Measurements from ENCODE around the gene NCKAP5.

The NCKAP5 gene

GRCh38 chr2:133229974-133230373 lies 338.3 kb downstream of the NCKAP5 start:
- no peak for DNase-seq (ENCODE audit: low read depth, low spot score)
- POLR2A ChIA-PET = no interaction called here
- no peak for TF ChIP-seq CTCF (IDR thresholded peaks at IDR 0.05; ENCODE audit: insufficient read depth, low read length, missing control alignments)
- CTCF ChIA-PET = no interaction called here
- no peak overlapping the region for H3K4me3 ChIP-seq (ENCODE audit: low read depth, low read length)

- no peak for TF ChIP-seq CTCF (IDR thresholded peaks at IDR 0.05; ENCODE audit: insufficient read depth, low read length, missing control alignments)
- CTCF ChIA-PET = no interaction called here
- no peak overlapping the region for H3K4me3 ChIP-seq (ENCODE audit: low read depth, low read length)
- POLR2A ChIA-PET = no interaction called here
- DNase-seq (ENCODE audit: low read depth, low spot score) = no peak
Observed at GRCh38 chr2:133223226-133223625, 345.0 kb downstream of the NCKAP5 start.

- DNase-seq (ENCODE audit: low read depth, low spot score) = no peak
- H3K4me3 ChIP-seq (ENCODE audit: low read depth, low read length) = no peak overlapping the region
- TF ChIP-seq CTCF (IDR thresholded peaks at IDR 0.05; ENCODE audit: insufficient read depth, low read length, missing control alignments) = no peak
- ChIA-PET POLR2A (no interaction called here), CTCF (no interaction called here)
Observed at GRCh38 chr2:133221398-133221797, 346.9 kb downstream of the NCKAP5 start.

GRCh38 chr2:133218204-133218603 lies 350.1 kb downstream of the NCKAP5 start:
- ChIA-PET CTCF (no interaction called here), POLR2A (no interaction called here)
- no peak overlapping the region for H3K4me3 ChIP-seq (ENCODE audit: low read depth, low read length)
- no peak for TF ChIP-seq CTCF (IDR thresholded peaks at IDR 0.05; ENCODE audit: insufficient read depth, low read length, missing control alignments)
- DNase-seq (ENCODE audit: low read depth, low spot score) = no peak

GRCh38 chr2:133215477-133215876 lies 352.8 kb downstream of the NCKAP5 start:
- POLR2A ChIA-PET = interaction anchor here (0.6 kb wide), 1 partner anchor 564 kb away, joined by 3 read pairs; no protein-coding TSS in a partner anchor
- no peak for DNase-seq (ENCODE audit: low read depth, low spot score)
- CTCF ChIA-PET = no interaction called here
- no peak overlapping the region for H3K4me3 ChIP-seq (ENCODE audit: low read depth, low read length)
- TF ChIP-seq CTCF (IDR thresholded peaks at IDR 0.05; ENCODE audit: insufficient read depth, low read length, missing control alignments) = no peak

- ChIA-PET CTCF (no interaction called here), POLR2A (no interaction called here)
- H3K4me3 ChIP-seq (ENCODE audit: low read depth, low read length) = no peak overlapping the region
- DNase-seq (ENCODE audit: low read depth, low spot score) = no peak
- no peak for TF ChIP-seq CTCF (IDR thresholded peaks at IDR 0.05; ENCODE audit: insufficient read depth, low read length, missing control alignments)
Observed at GRCh38 chr2:133213651-133214050, 354.6 kb downstream of the NCKAP5 start.

Data from AG04449 (cell line).